ENCODE results near the gene ACACB. TPM values are rescaled to one million over a fixed set of nuclear protein-coding genes. Genes with fewer than 3 reads are reported as not detected.

The ACACB gene
- total RNA-seq, 1 experiment from 2014 or later = 20.0 TPM

- no peaks in the 10 kb centered on the region for H3K9me3 Mint-ChIP-seq
- ChIA-PET POLR2A (no interaction called here), CTCF (no interaction called here)
- H3K27me3 Mint-ChIP-seq (ENCODE audit: low read depth) = no peaks in the 10 kb centered on the region
- no peak for TF ChIP-seq ZBTB21 (CRISPR knock-in tag; IDR thresholded peaks at IDR 0.05; ENCODE audit: borderline replicate concordance)
- TF ChIP-seq NR3C1 (CRISPR knock-in tag; conservative IDR thresholded peaks at IDR 0.05; ENCODE audit: low read depth) = no peak
- no peak for TF ChIP-seq PRRX2 (CRISPR knock-in tag; IDR thresholded peaks at IDR 0.05)
- TF ChIP-seq, protein P1, sequence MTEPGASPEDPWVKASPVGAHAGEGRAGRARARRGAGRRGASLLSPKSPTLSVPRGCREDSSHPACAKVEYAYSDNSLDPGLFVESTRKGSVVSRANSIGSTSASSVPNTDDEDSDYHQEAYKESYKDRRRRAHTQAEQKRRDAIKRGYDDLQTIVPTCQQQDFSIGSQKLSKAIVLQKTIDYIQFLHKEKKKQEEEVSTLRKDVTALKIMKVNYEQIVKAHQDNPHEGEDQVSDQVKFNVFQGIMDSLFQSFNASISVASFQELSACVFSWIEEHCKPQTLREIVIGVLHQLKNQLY (CRISPR knock-in tag; IDR thresholded peaks at IDR 0.05) = no peak
- TF ChIP-seq TCF7 (CRISPR knock-in tag; IDR thresholded peaks at IDR 0.05; ENCODE audit: low read depth) = no peak
- TF ChIP-seq, protein P2, sequence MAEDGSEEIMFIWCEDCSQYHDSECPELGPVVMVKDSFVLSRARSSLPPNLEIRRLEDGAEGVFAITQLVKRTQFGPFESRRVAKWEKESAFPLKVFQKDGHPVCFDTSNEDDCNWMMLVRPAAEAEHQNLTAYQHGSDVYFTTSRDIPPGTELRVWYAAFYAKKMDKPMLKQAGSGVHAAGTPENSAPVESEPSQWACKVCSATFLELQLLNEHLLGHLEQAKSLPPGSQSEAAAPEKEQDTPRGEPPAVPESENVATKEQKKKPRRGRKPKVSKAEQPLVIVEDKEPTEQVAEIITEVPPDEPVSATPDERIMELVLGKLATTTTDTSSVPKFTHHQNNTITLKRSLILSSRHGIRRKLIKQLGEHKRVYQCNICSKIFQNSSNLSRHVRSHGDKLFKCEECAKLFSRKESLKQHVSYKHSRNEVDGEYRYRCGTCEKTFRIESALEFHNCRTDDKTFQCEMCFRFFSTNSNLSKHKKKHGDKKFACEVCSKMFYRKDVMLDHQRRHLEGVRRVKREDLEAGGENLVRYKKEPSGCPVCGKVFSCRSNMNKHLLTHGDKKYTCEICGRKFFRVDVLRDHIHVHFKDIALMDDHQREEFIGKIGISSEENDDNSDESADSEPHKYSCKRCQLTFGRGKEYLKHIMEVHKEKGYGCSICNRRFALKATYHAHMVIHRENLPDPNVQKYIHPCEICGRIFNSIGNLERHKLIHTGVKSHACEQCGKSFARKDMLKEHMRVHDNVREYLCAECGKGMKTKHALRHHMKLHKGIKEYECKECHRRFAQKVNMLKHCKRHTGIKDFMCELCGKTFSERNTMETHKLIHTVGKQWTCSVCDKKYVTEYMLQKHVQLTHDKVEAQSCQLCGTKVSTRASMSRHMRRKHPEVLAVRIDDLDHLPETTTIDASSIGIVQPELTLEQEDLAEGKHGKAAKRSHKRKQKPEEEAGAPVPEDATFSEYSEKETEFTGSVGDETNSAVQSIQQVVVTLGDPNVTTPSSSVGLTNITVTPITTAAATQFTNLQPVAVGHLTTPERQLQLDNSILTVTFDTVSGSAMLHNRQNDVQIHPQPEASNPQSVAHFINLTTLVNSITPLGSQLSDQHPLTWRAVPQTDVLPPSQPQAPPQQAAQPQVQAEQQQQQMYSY (CRISPR knock-in tag; IDR thresholded peaks at IDR 0.05) = no peak
- TF ChIP-seq ATF1 (CRISPR knock-in tag; IDR thresholded peaks at IDR 0.05) = no peak
- no peak for TF ChIP-seq ZNF423 (CRISPR knock-in tag; IDR thresholded peaks at IDR 0.05)
- TF ChIP-seq ZNF263 (CRISPR knock-in tag; IDR thresholded peaks at IDR 0.05; ENCODE audit: low read depth) = no peak
- TF ChIP-seq CREB1 (CRISPR knock-in tag; IDR thresholded peaks at IDR 0.05) = no peak
- no peak for TF ChIP-seq CREM (CRISPR knock-in tag; IDR thresholded peaks at IDR 0.05)
- no peak overlapping the region for H3K27ac Mint-ChIP-seq
- peaks cover 3% of the 10 kb centered on the region; the same call in 1 of the 2 replicates for H3K36me3 Mint-ChIP-seq
- H3K4me3 Mint-ChIP-seq = no peak overlapping the region
- ATAC-seq = no peak
- no peak for DNase-seq (ENCODE audit: low spot score)
- H3K4me1 Mint-ChIP-seq = no peaks in the 10 kb centered on the region
These were observed 102.6 kb downstream of the ACACB start for GRCh38 chr12:109218996-109219395.

- Mint-ChIP-seq H3K27ac (no peak overlapping the region), H3K4me1 (no peaks in the 10 kb centered on the region), H3K9me3 (no peaks in the 10 kb centered on the region), H3K4me3 (no peak overlapping the region), H3K27me3 (ENCODE audit: low read depth) (no peaks in the 10 kb centered on the region), H3K36me3 (peaks cover 8% of the 10 kb centered on the region)
- TF ChIP-seq, protein P3, sequence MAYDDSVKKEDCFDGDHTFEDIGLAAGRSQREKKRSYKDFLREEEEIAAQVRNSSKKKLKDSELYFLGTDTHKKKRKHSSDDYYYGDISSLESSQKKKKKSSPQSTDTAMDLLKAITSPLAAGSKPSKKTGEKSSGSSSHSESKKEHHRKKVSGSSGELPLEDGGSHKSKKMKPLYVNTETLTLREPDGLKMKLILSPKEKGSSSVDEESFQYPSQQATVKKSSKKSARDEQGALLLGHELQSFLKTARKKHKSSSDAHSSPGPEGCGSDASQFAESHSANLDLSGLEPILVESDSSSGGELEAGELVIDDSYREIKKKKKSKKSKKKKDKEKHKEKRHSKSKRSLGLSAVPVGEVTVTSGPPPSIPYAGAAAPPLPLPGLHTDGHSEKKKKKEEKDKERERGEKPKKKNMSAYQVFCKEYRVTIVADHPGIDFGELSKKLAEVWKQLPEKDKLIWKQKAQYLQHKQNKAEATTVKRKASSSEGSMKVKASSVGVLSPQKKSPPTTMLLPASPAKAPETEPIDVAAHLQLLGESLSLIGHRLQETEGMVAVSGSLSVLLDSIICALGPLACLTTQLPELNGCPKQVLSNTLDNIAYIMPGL (CRISPR knock-in tag; IDR thresholded peaks at IDR 0.05) = no peak
- TF ChIP-seq ELF4 (CRISPR knock-in tag; IDR thresholded peaks at IDR 0.05; ENCODE audit: low read depth) = no peak
- TF ChIP-seq OVOL2 (CRISPR knock-in tag; IDR thresholded peaks at IDR 0.05; ENCODE audit: borderline replicate concordance) = no peak
- no peak for TF ChIP-seq ZSCAN18 (CRISPR knock-in tag; IDR thresholded peaks at IDR 0.05)
- no peak for TF ChIP-seq ETV6 (CRISPR knock-in tag; IDR thresholded peaks at IDR 0.05)
- ChIA-PET POLR2A (no interaction called here), CTCF (no interaction called here)
- DNase-seq (ENCODE audit: low spot score) (no peak), ATAC-seq (no peak)
These were observed 103.6 kb downstream of the ACACB start for GRCh38 chr12:109219938-109220337.
